ENCODE measurements around the gene H1-8. TPM values are rescaled to one million over a fixed set of nuclear protein-coding genes. Genes with fewer than 3 reads are reported as not detected.
"Not testable (repeated sequence)": the region's sequence is repeated elsewhere in the genome, so short reads cannot be mapped to it uniquely, and the experiment has no call there.

H1-8 gene
- total RNA-seq, 2 donors from 2014 or later: not detected

GRCh38 chr3:129514110-129514509, 28.9 kb upstream of the H1-8 start:
- Histone ChIP-seq H3K27me3 (replicated peaks; ENCODE audit: insufficient read depth) (no peaks in the 10 kb centered on the region), H3K36me3 (no peaks in the 10 kb centered on the region), H3K4me1 (replicated peaks) (no peaks in the 10 kb centered on the region), H3K9me3 (no peaks in the 10 kb centered on the region), H3K4me3 (no peak overlapping the region), H3K27ac (no peak overlapping the region)
- DNase-seq (ENCODE audit: low spot score): no peak
- intact Hi-C loops (cut with DNase I): no loop called here
- WGBS: 94% methylated on average over 7 of the region's 10 CpGs
- TF ChIP-seq POLR2AphosphoS5 (IDR thresholded peaks at IDR 0.05) (no peak), POLR2A (IDR thresholded peaks at IDR 0.05) (no peak)
- TF ChIP-seq, protein P1, sequence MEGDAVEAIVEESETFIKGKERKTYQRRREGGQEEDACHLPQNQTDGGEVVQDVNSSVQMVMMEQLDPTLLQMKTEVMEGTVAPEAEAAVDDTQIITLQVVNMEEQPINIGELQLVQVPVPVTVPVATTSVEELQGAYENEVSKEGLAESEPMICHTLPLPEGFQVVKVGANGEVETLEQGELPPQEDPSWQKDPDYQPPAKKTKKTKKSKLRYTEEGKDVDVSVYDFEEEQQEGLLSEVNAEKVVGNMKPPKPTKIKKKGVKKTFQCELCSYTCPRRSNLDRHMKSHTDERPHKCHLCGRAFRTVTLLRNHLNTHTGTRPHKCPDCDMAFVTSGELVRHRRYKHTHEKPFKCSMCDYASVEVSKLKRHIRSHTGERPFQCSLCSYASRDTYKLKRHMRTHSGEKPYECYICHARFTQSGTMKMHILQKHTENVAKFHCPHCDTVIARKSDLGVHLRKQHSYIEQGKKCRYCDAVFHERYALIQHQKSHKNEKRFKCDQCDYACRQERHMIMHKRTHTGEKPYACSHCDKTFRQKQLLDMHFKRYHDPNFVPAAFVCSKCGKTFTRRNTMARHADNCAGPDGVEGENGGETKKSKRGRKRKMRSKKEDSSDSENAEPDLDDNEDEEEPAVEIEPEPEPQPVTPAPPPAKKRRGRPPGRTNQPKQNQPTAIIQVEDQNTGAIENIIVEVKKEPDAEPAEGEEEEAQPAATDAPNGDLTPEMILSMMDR (IDR thresholded peaks at IDR 0.05): no peak

DNA sequence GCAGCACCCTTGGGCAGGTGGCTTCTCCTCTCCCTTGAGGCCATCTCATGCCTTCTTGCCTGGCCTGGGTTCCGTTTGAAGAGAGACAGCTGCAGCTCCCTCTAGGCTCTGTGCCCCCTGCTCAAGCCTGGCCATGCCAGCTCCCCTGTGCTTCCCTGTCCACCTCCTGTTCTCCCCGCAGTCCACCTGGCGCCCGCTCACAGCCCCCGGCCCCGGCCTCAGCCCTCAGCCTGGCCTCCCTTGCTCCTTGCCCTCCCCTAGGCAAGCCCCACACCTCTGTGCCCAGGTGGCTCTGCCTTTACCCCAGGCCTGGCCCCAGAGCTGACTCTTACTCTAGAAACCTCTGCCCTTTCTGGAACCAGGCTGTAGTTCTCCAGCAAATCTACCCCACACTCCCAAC, 28.4 kb upstream of the H1-8 start:
- 100% methylated on average over 6 of the region's 6 CpGs for WGBS
- intact Hi-C loops (cut with DNase I): no loop called here
- TF ChIP-seq POLR2A (IDR thresholded peaks at IDR 0.05) (no peak), POLR2AphosphoS5 (IDR thresholded peaks at IDR 0.05) (no peak)
- TF ChIP-seq, protein P1 (IDR thresholded peaks at IDR 0.05): no peak
- DNase-seq (ENCODE audit: low spot score): no peak
- H3K27me3 ChIP-seq (replicated peaks; ENCODE audit: insufficient read depth): no peaks in the 10 kb centered on the region
- H3K36me3 ChIP-seq: no peaks in the 10 kb centered on the region
- no peak overlapping the region for H3K4me3 ChIP-seq
- H3K9me3 ChIP-seq: no peaks in the 10 kb centered on the region
- no peaks in the 10 kb centered on the region for H3K4me1 ChIP-seq (replicated peaks)
- no peak overlapping the region for H3K27ac ChIP-seq

DNA sequence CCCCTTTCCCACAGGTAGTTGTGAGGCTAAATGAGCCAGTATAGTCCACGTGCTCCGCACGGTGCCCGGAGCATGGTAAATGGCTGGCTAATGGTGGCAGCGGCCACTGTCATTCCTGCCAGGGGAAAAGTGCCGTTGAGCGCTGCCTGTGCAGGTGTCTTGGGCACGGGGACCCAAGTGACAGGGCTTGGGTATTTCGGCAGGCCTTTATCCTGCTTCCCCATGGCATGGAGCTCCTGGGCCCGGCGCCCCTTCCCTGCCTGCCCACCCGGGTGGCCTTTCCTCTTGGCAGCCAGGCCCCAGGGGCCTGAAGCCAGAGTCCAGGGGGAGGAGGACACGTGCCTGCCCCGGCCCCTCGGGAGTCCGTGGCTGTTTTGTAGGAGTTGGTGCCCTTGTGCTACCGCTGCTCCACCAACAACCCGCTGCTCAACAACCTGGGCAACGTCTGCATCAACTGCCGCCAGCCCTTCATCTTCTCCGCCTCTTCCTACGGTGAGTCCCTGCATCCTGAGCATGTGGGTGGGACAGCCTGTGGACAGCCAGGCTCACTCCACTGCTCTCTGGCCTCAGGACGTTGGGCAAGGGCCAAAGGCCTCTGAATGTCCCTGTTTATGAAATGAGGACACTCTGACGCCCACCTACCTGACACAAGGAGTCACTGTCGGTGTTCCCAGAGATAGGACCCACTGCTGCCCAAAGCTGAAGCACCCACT, 27.7 kb upstream of the H1-8 start:
- intact Hi-C loops (cut with DNase I); H3K27me3 ChIP-seq (replicated peaks; ENCODE audit: insufficient read depth); H3K4me3 ChIP-seq; H3K36me3 ChIP-seq; DNase-seq (ENCODE audit: low spot score); H3K27ac ChIP-seq; H3K4me1 ChIP-seq (replicated peaks); H3K9me3 ChIP-seq: not testable (repeated sequence)
- WGBS: 91% methylated on average over 17 of the region's 25 CpGs

GRCh38 chr3:129515821-129516432, 27.0 kb upstream of the H1-8 start:
- H3K27ac ChIP-seq; DNase-seq (ENCODE audit: low spot score); H3K36me3 ChIP-seq; intact Hi-C loops (cut with DNase I); H3K9me3 ChIP-seq; H3K4me1 ChIP-seq (replicated peaks); H3K4me3 ChIP-seq; H3K27me3 ChIP-seq (replicated peaks; ENCODE audit: insufficient read depth): not testable (repeated sequence)
- 91% methylated on average over 7 of the region's 7 CpGs for WGBS

GRCh38 chr3:129517516-129517915, 25.5 kb upstream of the H1-8 start:
- Histone ChIP-seq H3K27ac (no peak overlapping the region), H3K36me3 (no peaks in the 10 kb centered on the region), H3K4me1 (replicated peaks) (no peaks in the 10 kb centered on the region), H3K9me3 (no peaks in the 10 kb centered on the region), H3K4me3 (no peak overlapping the region), H3K27me3 (replicated peaks; ENCODE audit: insufficient read depth) (no peaks in the 10 kb centered on the region)
- WGBS: 83% methylated on average over 6 of the region's 7 CpGs
- DNase-seq (ENCODE audit: low spot score): no peak
- intact Hi-C loops (cut with DNase I): no loop called here
- TF ChIP-seq POLR2A (IDR thresholded peaks at IDR 0.05) (no peak), POLR2AphosphoS5 (IDR thresholded peaks at IDR 0.05) (no peak)
- TF ChIP-seq, protein P1 (IDR thresholded peaks at IDR 0.05): no peak

- no peak for TF ChIP-seq POLR2A (IDR thresholded peaks at IDR 0.05)
- no peak for TF ChIP-seq POLR2AphosphoS5 (IDR thresholded peaks at IDR 0.05)
- TF ChIP-seq, protein P1 (IDR thresholded peaks at IDR 0.05): no peak
- H3K36me3 ChIP-seq: no peaks in the 10 kb centered on the region
- H3K27me3 ChIP-seq (replicated peaks; ENCODE audit: insufficient read depth): no peaks in the 10 kb centered on the region
- DNase-seq (ENCODE audit: low spot score): no peak
- 85% methylated on average over 8 of the region's 8 CpGs for WGBS
- intact Hi-C loops (cut with DNase I): no loop called here
- no peak overlapping the region for H3K4me3 ChIP-seq
- no peak overlapping the region for H3K27ac ChIP-seq
- H3K4me1 ChIP-seq (replicated peaks): no peaks in the 10 kb centered on the region
- H3K9me3 ChIP-seq: no peaks in the 10 kb centered on the region
Observed at GRCh38 chr3:129518038-129518561, 24.9 kb upstream of the H1-8 start.

Measured in prostate gland (tissue), 2 donors.